Limb (tissue), 2 donors: Measurements from ENCODE around the gene ZMYND8.
"Not testable (repeated sequence)": the region's sequence is repeated elsewhere in the genome, so short reads cannot be mapped to it uniquely, and the experiment has no call there.

Experiments used
- DNase-seq, 2 donors: peaks; one replicate each; pipeline ENCODE4 v3.0.0-alpha.2; 2016; ENCODE audit errors: extremely low spot score in 2 of 2

ZMYND8 gene

GRCh38 chr20:47247972-47248371 is 108.5 kb downstream of the ZMYND8 start:
- no peak for DNase-seq

- DNase-seq = no peak
Measured at GRCh38 chr20:47246061-47246777, 110.3 kb downstream of the ZMYND8 start.

GRCh38 chr20:47245166-47245565 is 111.3 kb downstream of the ZMYND8 start:
- not testable (repeated sequence) for DNase-seq

- DNase-seq = no peak
Measured at GRCh38 chr20:47244451-47244850, 112.0 kb downstream of the ZMYND8 start.

GRCh38 chr20:47243532-47244305 is 112.8 kb downstream of the ZMYND8 start:
- no peak for DNase-seq

- DNase-seq = no peak
Measured at GRCh38 chr20:47243003-47243402, 113.5 kb downstream of the ZMYND8 start.

- peak in 1 of 2 donors; percentile 34 for DNase-seq
Measured at GRCh38 chr20:47241345-47241781, 115.1 kb downstream of the ZMYND8 start.

- DNase-seq = not testable (repeated sequence)
Measured at GRCh38 chr20:47240096-47240495, 116.4 kb downstream of the ZMYND8 start.

- no peak for DNase-seq
Measured at GRCh38 chr20:47239719-47240067, 116.8 kb downstream of the ZMYND8 start.

- no peak for DNase-seq
Measured at GRCh38 chr20:47238780-47239718, 117.5 kb downstream of the ZMYND8 start.

- no peak for DNase-seq
Measured at GRCh38 chr20:47237715-47238114, 118.8 kb downstream of the ZMYND8 start.

- DNase-seq = no peak
Measured at GRCh38 chr20:47236639-47236900, 119.9 kb downstream of the ZMYND8 start.

- no peak for DNase-seq
Measured at GRCh38 chr20:47235853-47236638, 120.5 kb downstream of the ZMYND8 start.

GRCh38 chr20:47235111-47235510 is 121.4 kb downstream of the ZMYND8 start:
- DNase-seq = no peak

GRCh38 chr20:47233333-47234188 is 122.9 kb downstream of the ZMYND8 start:
- no peak for DNase-seq

GRCh38 chr20:47232518-47232917 is 124.0 kb downstream of the ZMYND8 start:
- DNase-seq = no peak

GRCh38 chr20:47231382-47232039 is 125.0 kb downstream of the ZMYND8 start:
- DNase-seq = peak; percentile 23 to 42

GRCh38 chr20:47230811-47231256 is 125.7 kb downstream of the ZMYND8 start:
- DNase-seq = no peak

GRCh38 chr20:47228654-47229053 is 127.8 kb downstream of the ZMYND8 start:
- no peak for DNase-seq

GRCh38 chr20:47227576-47227975 is 128.9 kb downstream of the ZMYND8 start:
- no peak for DNase-seq
